HEK293 (cell line): Measurements from ENCODE around the gene CSF3.

Experiments used
- MZF1 ChIP-seq: fragments of 450-650 bp; formaldehyde crosslinking; IDR thresholded peaks from 2 replicates; pipeline ENCODE4 v1.5.1; 2017; ENCODE audit warnings: missing biosample characterization, missing genetic modification characterization, borderline replicate concordance
- ZBTB20 ChIP-seq: fragments of 450-650 bp; formaldehyde crosslinking; IDR thresholded peaks from 2 replicates; pipeline ENCODE4 v1.5.1; 2016; ENCODE audit warnings: missing biosample characterization, missing genetic modification characterization
- ZBTB21 ChIP-seq: fragments of 450-650 bp; formaldehyde crosslinking; IDR thresholded peaks from 2 replicates; pipeline ENCODE4 v1.5.1; 2017; ENCODE audit warnings: missing biosample characterization, missing genetic modification characterization
- ZBTB48 ChIP-seq: fragments of 450-650 bp; formaldehyde crosslinking; IDR thresholded peaks from 2 replicates; pipeline ENCODE4 v1.5.1; 2016; ENCODE audit warnings: missing biosample characterization, missing genetic modification characterization
- ZIC2 ChIP-seq: fragments of 450-650 bp; formaldehyde crosslinking; IDR thresholded peaks from 2 replicates; pipeline ENCODE4 v1.5.1; 2016; ENCODE audit warnings: missing biosample characterization, missing genetic modification characterization
- ZNF138 ChIP-seq: fragments of 450-650 bp; formaldehyde crosslinking; IDR thresholded peaks from 2 replicates; pipeline ENCODE4 v1.5.1; 2016; ENCODE audit warnings: missing biosample characterization, missing genetic modification characterization, borderline replicate concordance
- ZNF174 ChIP-seq: fragments of 450-650 bp; formaldehyde crosslinking; IDR thresholded peaks from 2 replicates; pipeline ENCODE4 v1.5.0; 2017; ENCODE audit warnings: missing biosample characterization, mild to moderate bottlenecking, missing genetic modification characterization
- ZNF274 ChIP-seq, 2 experiments: fragments of 200-500 bp in 1 of 2; fragments of 450-650 bp in 1 of 2; sonication (Bioruptor generic) in 1 of 2; formaldehyde crosslinking in 1 of 2; IDR thresholded peaks; 2 replicates each; pipeline versions ENCODE4 v1.5.1 to v1.6.1; 2014 to 2016; ENCODE audit warnings: borderline replicate concordance in 1 of 2, inconsistent platforms in 1 of 2, low read length in 1 of 2, missing biosample characterization in 1 of 2, missing genetic modification characterization in 1 of 2
- ZNF335 ChIP-seq: fragments of 450-650 bp; formaldehyde crosslinking; conservative IDR thresholded peaks from 2 replicates; pipeline ENCODE4 v1.5.1; 2016; ENCODE audit warnings: missing biosample characterization, missing genetic modification characterization
- ZNF433 ChIP-seq: fragments of 450-650 bp; formaldehyde crosslinking; IDR thresholded peaks from 2 replicates; pipeline ENCODE4 v1.5.1; 2016; ENCODE audit warnings: missing biosample characterization, missing genetic modification characterization, low read depth
- ZNF521 ChIP-seq: fragments of 450-650 bp; formaldehyde crosslinking; IDR thresholded peaks from 2 replicates; pipeline ENCODE4 v1.5.1; 2017; ENCODE audit warnings: missing biosample characterization, mild to moderate bottlenecking, missing genetic modification characterization
- ZNF600 ChIP-seq: fragments of 450-650 bp; formaldehyde crosslinking; IDR thresholded peaks from 2 replicates; pipeline ENCODE4 v1.5.1; 2016; ENCODE audit warnings: missing biosample characterization, missing genetic modification characterization
- TF ChIP-seq, protein P1 (sequence below): fragments of 450-650 bp; formaldehyde crosslinking; IDR thresholded peaks from 2 replicates; pipeline ENCODE4 v1.5.1; 2016; ENCODE audit warnings: missing biosample characterization, missing genetic modification characterization
- TF ChIP-seq, protein P2 (sequence below): fragments of 450-650 bp; formaldehyde crosslinking; IDR thresholded peaks from 2 replicates; pipeline ENCODE4 v1.5.1; 2016; ENCODE audit warnings: missing biosample characterization, missing genetic modification characterization
- TF ChIP-seq, protein P3 (sequence below): fragments of 450-650 bp; formaldehyde crosslinking; IDR thresholded peaks from 2 replicates; pipeline ENCODE4 v1.5.1; 2017; ENCODE audit warnings: missing biosample characterization, missing genetic modification characterization
- TF ChIP-seq, protein P4 (sequence below): fragments of 450-650 bp; formaldehyde crosslinking; IDR thresholded peaks from 2 replicates; pipeline ENCODE4 v1.5.1; 2016; ENCODE audit warnings: missing biosample characterization, missing genetic modification characterization
- TF ChIP-seq, protein P5 (sequence below): fragments of 450-650 bp; formaldehyde crosslinking; IDR thresholded peaks from 2 replicates; pipeline ENCODE4 v1.5.1; 2016; ENCODE audit warnings: missing biosample characterization, missing genetic modification characterization
- TF ChIP-seq, protein P6 (sequence below): fragments of 450-650 bp; formaldehyde crosslinking; IDR thresholded peaks from 2 replicates; pipeline ENCODE4 v1.5.1; 2016; ENCODE audit warnings: missing biosample characterization, missing genetic modification characterization

CSF3 gene

DNA sequence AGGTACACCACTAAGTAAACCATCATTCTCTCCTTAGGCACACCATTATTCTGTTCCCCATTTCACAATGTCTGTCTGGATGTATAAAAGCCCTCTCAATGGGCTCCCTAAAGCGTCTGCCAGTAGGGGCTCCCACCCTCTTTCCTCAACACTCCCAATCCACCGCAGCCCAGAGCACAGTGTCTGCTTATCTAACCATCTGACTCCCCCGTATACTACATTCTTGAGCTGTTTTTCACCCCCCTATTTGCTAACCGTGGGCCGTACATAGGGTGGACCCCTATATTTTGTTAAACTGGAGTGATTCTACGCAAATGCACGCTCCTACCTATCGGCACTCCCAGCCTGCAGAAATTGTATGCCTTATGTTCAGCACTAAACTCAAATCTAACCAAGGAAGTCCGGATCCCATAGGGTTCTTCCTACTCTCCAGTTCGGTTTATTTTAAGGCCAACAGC, 35.3 kb upstream of the CSF3 start (continued):
- TF ChIP-seq ZBTB21 (tag by site-specific recombination) (no peak), ZNF600 (tag by site-specific recombination) (peak; percentile 46; the same call in 1 of the 2 replicates), ZBTB20 (tag by site-specific recombination) (peak; percentile 45), ZNF274 (IDR thresholded peaks at IDR 0.05; ENCODE audit: low read length) (no peak), ZNF274 (tag by site-specific recombination; IDR thresholded peaks at IDR 0.05; ENCODE audit: borderline replicate concordance) (no peak), ZNF521 (no peak), ZNF433 (tag by site-specific recombination) (no peak), ZNF174 (tag by site-specific recombination) (no peak), MZF1 (tag by site-specific recombination) (no peak), ZIC2 (tag by site-specific recombination) (peak; percentile 35; the same call in 1 of the 2 replicates), ZBTB48 (peak; percentile 76), ZNF335 (tag by site-specific recombination) (peak; percentile 89), ZNF138 (tag by site-specific recombination) (no peak)
- TF ChIP-seq, protein P1, sequence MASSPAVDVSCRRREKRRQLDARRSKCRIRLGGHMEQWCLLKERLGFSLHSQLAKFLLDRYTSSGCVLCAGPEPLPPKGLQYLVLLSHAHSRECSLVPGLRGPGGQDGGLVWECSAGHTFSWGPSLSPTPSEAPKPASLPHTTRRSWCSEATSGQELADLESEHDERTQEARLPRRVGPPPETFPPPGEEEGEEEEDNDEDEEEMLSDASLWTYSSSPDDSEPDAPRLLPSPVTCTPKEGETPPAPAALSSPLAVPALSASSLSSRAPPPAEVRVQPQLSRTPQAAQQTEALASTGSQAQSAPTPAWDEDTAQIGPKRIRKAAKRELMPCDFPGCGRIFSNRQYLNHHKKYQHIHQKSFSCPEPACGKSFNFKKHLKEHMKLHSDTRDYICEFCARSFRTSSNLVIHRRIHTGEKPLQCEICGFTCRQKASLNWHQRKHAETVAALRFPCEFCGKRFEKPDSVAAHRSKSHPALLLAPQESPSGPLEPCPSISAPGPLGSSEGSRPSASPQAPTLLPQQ (tag by site-specific recombination): no peak
- TF ChIP-seq, protein P2, sequence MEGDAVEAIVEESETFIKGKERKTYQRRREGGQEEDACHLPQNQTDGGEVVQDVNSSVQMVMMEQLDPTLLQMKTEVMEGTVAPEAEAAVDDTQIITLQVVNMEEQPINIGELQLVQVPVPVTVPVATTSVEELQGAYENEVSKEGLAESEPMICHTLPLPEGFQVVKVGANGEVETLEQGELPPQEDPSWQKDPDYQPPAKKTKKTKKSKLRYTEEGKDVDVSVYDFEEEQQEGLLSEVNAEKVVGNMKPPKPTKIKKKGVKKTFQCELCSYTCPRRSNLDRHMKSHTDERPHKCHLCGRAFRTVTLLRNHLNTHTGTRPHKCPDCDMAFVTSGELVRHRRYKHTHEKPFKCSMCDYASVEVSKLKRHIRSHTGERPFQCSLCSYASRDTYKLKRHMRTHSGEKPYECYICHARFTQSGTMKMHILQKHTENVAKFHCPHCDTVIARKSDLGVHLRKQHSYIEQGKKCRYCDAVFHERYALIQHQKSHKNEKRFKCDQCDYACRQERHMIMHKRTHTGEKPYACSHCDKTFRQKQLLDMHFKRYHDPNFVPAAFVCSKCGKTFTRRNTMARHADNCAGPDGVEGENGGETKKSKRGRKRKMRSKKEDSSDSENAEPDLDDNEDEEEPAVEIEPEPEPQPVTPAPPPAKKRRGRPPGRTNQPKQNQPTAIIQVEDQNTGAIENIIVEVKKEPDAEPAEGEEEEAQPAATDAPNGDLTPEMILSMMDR (tag by site-specific recombination): peak; percentile 66; the same call in 1 of the 2 replicates
- TF ChIP-seq, protein P3, sequence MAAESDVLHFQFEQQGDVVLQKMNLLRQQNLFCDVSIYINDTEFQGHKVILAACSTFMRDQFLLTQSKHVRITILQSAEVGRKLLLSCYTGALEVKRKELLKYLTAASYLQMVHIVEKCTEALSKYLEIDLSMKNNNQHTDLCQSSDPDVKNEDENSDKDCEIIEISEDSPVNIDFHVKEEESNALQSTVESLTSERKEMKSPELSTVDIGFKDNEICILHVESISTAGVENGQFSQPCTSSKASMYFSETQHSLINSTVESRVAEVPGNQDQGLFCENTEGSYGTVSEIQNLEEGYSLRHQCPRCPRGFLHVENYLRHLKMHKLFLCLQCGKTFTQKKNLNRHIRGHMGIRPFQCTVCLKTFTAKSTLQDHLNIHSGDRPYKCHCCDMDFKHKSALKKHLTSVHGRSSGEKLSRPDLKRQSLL (tag by site-specific recombination): no peak
- TF ChIP-seq, protein P4, sequence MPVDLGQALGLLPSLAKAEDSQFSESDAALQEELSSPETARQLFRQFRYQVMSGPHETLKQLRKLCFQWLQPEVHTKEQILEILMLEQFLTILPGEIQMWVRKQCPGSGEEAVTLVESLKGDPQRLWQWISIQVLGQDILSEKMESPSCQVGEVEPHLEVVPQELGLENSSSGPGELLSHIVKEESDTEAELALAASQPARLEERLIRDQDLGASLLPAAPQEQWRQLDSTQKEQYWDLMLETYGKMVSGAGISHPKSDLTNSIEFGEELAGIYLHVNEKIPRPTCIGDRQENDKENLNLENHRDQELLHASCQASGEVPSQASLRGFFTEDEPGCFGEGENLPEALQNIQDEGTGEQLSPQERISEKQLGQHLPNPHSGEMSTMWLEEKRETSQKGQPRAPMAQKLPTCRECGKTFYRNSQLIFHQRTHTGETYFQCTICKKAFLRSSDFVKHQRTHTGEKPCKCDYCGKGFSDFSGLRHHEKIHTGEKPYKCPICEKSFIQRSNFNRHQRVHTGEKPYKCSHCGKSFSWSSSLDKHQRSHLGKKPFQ (tag by site-specific recombination): no peak
- TF ChIP-seq, protein P5, sequence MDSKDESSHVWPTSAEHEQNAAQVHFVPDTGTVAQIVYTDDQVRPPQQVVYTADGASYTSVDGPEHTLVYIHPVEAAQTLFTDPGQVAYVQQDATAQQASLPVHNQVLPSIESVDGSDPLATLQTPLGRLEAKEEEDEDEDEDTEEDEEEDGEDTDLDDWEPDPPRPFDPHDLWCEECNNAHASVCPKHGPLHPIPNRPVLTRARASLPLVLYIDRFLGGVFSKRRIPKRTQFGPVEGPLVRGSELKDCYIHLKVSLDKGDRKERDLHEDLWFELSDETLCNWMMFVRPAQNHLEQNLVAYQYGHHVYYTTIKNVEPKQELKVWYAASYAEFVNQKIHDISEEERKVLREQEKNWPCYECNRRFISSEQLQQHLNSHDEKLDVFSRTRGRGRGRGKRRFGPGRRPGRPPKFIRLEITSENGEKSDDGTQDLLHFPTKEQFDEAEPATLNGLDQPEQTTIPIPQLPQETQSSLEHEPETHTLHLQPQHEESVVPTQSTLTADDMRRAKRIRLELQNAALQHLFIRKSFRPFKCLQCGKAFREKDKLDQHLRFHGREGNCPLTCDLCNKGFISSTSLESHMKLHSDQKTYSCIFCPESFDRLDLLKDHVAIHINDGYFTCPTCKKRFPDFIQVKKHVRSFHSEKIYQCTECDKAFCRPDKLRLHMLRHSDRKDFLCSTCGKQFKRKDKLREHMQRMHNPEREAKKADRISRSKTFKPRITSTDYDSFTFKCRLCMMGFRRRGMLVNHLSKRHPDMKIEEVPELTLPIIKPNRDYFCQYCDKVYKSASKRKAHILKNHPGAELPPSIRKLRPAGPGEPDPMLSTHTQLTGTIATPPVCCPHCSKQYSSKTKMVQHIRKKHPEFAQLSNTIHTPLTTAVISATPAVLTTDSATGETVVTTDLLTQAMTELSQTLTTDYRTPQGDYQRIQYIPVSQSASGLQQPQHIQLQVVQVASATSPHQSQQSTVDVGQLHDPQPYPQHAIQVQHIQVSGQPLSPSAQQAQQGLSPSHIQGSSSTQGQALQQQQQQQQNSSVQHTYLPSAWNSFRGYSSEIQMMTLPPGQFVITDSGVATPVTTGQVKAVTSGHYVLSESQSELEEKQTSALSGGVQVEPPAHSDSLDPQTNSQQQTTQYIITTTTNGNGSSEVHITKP (tag by site-specific recombination): peak; percentile 97
- TF ChIP-seq, protein P6, sequence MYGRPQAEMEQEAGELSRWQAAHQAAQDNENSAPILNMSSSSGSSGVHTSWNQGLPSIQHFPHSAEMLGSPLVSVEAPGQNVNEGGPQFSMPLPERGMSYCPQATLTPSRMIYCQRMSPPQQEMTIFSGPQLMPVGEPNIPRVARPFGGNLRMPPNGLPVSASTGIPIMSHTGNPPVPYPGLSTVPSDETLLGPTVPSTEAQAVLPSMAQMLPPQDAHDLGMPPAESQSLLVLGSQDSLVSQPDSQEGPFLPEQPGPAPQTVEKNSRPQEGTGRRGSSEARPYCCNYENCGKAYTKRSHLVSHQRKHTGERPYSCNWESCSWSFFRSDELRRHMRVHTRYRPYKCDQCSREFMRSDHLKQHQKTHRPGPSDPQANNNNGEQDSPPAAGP (tag by site-specific recombination): no peak
